ENCODE data around the gene IRF2.

The IRF2 gene

GRCh38 chr4:184409502-184409901 is 64.8 kb downstream of the IRF2 start:
- no peak for DNase-seq (ENCODE audit: low read depth in 2 of 2)

- no peak for DNase-seq (ENCODE audit: low read depth in 2 of 2)
These were observed 65.7 kb downstream of the IRF2 start for GRCh38 chr4:184408684-184409081.

DNA sequence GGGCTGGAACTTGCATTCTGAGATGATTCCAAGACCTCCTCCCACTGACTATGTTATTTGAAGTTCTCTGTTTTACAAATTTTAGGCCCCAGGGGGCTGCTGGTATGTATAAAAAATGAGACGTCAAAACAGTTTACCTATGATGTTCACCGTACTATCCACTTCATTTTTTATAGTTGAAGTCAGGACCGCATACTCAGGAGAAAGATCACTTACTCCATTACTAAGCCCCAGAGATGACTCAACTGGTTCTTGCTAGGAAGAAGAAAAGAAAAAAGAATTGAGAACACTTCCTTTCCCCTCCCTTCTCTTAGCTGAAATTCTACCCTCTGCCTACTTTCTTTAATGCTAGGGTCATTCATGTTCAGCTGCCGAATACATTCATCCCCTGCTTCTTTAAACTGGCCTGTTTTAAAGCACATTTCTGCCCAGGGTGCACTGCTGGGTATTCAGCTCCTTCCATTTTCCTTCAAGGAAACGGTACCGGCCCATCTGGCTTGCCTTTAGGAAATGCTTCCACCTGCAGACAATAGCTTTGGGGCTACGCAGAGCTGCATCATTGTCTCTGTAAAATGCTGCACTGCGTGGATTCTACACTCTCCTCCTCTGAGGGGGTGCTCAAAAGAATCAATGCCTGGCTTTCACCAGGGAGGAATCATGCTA is 66.2 kb downstream of the IRF2 start:
- no peak for DNase-seq (ENCODE audit: low read depth in 2 of 2)

- DNase-seq (ENCODE audit: low read depth in 2 of 2): no peak
These were observed 67.4 kb downstream of the IRF2 start for GRCh38 chr4:184406958-184407391.

- DNase-seq (ENCODE audit: low read depth in 2 of 2): no peak
These were observed 70.3 kb downstream of the IRF2 start for GRCh38 chr4:184404047-184404446.

DNA sequence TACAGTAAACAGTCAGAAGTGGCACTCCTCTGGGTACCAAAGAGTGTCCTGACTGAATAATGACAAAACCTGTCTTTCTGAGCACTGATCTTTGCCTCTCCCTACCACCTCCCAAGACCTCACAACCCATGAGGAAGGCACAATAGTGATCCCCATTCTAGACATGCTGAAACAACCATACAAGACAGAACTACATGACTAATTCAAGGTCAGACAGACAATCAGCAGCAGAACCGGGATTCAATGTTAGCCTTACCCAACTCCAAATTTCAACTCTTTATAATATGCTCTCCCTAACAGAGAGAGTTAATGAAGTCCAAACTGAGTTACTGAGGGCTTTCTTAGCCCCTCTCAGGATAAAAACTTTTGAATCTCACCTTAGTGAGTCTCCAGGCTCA is 71.0 kb downstream of the IRF2 start:
- no peak for DNase-seq (ENCODE audit: low read depth in 2 of 2)

DNA sequence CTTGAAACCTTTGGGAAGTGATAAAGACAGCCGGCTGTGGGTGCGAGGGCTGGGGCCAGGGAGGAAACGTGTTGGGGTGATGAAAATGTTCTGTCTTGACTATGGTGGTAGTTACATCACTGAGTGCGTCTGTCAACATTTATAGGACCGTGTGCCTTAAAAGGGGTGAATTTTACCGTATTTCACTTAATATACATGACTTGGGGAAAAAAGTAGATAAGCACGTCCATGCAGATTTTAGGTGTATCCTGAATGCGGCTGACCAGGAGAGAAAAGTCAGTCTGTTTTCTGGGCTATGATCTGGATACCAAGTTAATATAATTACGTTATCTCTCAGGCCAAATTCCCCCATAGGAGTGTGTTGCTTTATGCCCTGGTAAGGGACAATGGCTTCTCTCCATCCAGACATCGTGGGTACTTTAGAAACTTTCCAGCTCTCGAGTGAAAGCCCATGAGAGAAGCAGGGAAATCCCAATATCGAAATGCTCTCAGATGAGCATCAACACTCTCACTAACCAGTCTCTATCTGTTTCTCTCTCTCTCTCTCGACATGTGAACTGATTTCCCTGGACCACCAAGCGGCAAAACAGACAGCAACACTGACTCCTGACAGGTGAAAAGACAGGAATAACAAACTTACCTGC is 71.5 kb downstream of the IRF2 start:
- no peak for DNase-seq (ENCODE audit: low read depth in 2 of 2)

GRCh38 chr4:184402239-184402638 is 72.1 kb downstream of the IRF2 start:
- DNase-seq (ENCODE audit: low read depth in 2 of 2): no peak

DNA sequence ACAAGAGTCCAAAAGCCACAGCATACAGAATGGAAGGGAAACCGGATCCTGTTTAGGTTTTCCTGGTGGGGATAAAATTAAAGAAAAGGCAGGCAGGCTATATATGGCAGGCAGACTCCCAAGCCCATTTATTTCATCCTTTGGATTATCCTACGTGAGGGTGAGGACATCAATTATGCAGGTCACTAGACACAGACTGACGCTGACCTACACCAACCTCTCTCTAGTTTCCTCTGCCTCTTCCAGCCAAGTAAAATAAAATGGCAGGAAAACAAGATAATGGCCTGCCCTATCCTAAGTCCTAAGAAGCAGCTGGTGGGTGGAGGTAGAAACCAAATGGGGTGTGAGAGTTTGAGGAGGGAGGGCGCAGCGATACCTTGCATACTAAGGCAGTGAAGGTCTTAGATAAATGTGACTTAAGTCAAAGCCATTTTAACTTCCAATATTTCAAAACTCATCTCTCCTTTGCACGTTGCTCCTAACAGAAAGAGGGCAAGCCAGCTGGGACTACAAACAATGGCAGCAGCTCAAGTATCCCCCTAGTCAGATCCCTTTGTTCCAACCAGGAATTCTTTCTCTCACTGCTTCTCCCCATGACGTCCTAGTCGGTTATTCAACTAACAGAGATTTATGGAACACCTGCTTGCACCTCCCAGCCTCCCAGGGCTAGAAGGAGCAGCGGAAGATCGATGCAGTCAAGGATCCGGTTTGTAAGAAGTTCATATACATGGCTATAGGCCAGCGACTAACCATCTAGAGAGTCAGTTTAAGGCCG is 72.8 kb downstream of the IRF2 start:
- DNase-seq (ENCODE audit: low read depth in 2 of 2): no peak

GRCh38 chr4:184400891-184401290 is 73.5 kb downstream of the IRF2 start:
- DNase-seq (ENCODE audit: low read depth in 2 of 2): no peak

GRCh38 chr4:184400375-184400870 is 73.9 kb downstream of the IRF2 start:
- no peak for DNase-seq (ENCODE audit: low read depth in 2 of 2)

DNA sequence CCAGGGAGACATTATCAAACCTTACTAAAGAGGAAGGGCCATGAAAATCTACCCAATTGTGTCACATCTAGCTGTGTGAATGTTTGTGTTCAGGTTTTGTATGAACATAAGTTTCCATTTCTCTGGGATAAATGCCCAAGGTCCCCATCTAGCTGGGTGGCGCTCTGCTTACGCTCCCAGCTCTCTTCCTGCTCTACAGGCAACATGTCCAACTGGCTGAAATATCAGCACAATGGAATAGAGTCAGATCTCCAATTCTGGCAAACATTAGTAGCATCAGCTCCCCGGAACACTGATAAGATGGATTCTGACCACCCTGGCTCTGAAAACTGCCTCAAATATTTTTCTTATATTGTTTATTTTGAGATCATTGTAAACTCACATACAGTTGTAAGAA is 74.8 kb downstream of the IRF2 start:
- DNase-seq (ENCODE audit: low read depth in 2 of 2): no peak

- no peak for DNase-seq (ENCODE audit: low read depth in 2 of 2)
These were observed 75.4 kb downstream of the IRF2 start for GRCh38 chr4:184398741-184399511.

DNA sequence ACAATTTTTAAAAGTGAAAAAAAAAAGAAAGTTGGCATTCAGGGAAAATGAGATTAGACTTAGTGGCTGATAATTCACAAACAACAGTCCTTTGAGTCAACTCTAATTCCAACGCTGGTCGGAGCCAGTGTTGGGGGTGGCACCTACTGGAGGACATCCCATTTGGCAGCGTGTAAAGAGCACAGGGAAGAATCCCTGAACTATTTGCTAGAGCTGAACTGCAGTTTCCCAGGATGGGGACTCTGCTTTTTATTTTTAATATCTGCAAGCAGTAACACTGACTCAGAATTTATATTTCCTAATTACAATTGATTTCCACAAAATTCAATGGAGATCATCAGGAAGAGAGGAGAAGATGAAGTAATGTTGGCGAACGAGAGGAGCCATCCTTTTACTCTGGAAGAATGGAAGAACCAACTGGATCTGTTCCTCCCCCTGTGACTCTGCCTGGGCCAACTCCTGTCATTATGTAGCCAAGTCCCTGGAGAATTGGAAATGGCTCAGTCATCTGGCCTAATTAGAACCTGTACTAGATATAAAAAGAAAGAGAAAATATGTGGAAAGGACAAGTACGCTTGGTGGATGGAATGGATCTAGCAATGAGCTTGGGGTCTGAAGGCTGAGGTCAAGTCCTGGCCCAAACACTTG is 76.7 kb downstream of the IRF2 start:
- DNase-seq (ENCODE audit: low read depth in 2 of 2): no peak

DNA sequence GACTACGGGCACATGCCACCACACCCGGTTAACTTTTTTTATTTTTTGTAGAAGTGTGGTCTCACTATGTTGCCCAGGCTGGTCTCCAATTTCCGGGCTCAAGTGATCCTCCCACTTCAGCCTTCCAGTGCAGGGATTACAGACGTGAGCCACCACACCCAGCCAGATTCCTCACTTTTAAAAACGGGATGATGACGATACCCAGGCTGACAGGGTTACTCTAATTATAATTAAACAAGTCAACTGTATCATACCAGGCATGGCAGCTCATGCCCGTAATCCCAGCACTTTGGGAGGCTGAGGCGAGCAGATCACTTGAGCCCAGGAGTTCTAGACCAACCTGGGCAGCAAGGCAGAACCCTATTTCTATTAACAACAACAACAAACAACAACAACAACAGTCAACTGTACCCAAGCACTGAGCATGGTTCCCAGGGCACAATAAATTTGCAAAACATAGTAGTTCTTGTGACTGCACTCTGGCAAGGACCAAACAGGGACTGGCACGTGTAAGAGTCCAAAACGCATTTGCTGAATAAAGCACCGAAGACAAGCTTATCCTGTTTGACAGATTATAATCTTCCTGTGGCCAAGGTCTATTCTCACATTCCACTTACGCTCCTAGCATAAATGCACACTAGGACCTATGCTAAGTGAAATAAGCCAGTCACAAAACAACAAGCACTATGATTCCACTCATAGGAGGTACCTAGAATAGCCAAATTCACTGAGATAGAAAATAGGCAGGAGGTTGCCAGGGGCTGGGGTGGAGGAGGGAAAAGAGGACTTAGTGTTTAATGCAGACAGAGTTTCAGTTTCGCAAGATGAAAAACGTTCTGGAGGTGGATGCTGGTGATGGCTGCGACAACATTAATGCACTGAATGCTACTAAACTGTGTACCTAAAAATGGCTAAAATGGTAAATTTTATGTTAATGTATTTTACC is 77.5 kb downstream of the IRF2 start:
- no peak for DNase-seq (ENCODE audit: low read depth in 2 of 2)

GRCh38 chr4:184395971-184396391 is 78.4 kb downstream of the IRF2 start:
- DNase-seq (ENCODE audit: low read depth in 2 of 2): no peak

- no peak for DNase-seq (ENCODE audit: low read depth in 2 of 2)
These were observed 78.9 kb downstream of the IRF2 start for GRCh38 chr4:184395451-184395917.

GRCh38 chr4:184392748-184393559 is 81.4 kb downstream of the IRF2 start:
- no peak for DNase-seq (ENCODE audit: low read depth in 2 of 2)

GRCh38 chr4:184392316-184392715 is 82.0 kb downstream of the IRF2 start:
- DNase-seq (ENCODE audit: low read depth in 2 of 2): no peak
